Upper lobe of left lung (tissue), 6 donors: Measurements from ENCODE around the gene ANK3. TPM values are rescaled to one million over a fixed set of nuclear protein-coding genes. Genes with fewer than 3 reads are reported as not detected.

Experiments used
- ATAC-seq, 2 donors: fragments of 200-7000 bp; cut with Tn5 transposase; one replicate each; pipeline ENCODE4 v1.9.1; 2022; ENCODE audit warnings: mild to moderate bottlenecking in 2 of 2, moderate library complexity in 2 of 2; ENCODE audit not compliant: low FRiP score in 2 of 2
- DNase-seq, 2 donors: peaks; one replicate each; pipeline ENCODE4 v3.0.0-alpha.2; 2019 to 2020
- H3K27ac ChIP-seq, 4 donors: fragments of 200-600 bp; sonication (generic); one replicate each; pipeline ENCODE4 v1.5.1; 2016 to 2019
- H3K27me3 ChIP-seq, 4 donors: fragments of 200-600 bp; sonication (generic); one replicate each; pipeline ENCODE4 v1.5.1; 2017 to 2019
- H3K36me3 ChIP-seq, 4 donors: fragments of 200-600 bp; sonication (generic); one replicate each; pipeline ENCODE4 v1.5.1; 2016 to 2019
- H3K4me1 ChIP-seq, 4 donors: fragments of 200-600 bp; sonication (generic); one replicate each; pipeline ENCODE4 v1.5.1; 2018 to 2019
- H3K4me3 ChIP-seq, 4 donors: fragments of 200-600 bp; sonication (generic); one replicate each; pipeline ENCODE4 v1.5.1; 2017 to 2019; ENCODE audit warnings: mild to moderate bottlenecking in 2 of 4, moderate library complexity in 1 of 4
- H3K9me3 ChIP-seq, 4 donors: fragments of 200-600 bp; sonication (generic); one replicate each; pipeline ENCODE4 v1.5.1; 2018 to 2019
- EP300 ChIP-seq, 4 donors: sonication (generic); formaldehyde crosslinking; IDR thresholded peaks; one replicate each; pipeline ENCODE4 v1.5.1; 2017; ENCODE audit warnings: antibody characterized with exemption in 4 of 4, control low read depth in 2 of 4
- POLR2A ChIP-seq, 4 donors: fragments of 450-650 bp; IDR thresholded peaks; one replicate each; pipeline ENCODE4 v1.5.1; 2016 to 2017; ENCODE audit warnings: antibody characterized with exemption in 4 of 4, mild to moderate bottlenecking in 2 of 4
- POLR2AphosphoS5 ChIP-seq, 2 donors: sonication (generic); formaldehyde crosslinking; IDR thresholded peaks; one replicate each; pipeline ENCODE4 v1.5.1; 2017; ENCODE audit warnings: antibody characterized with exemption in 2 of 2
- WGBS, 2 donors: methylation state at CpG; one replicate each; pipeline ENCODE4 v1.1.5; 2017 to 2018; 5-methylcytosine and 5-hydroxymethylcytosine counted together
- total RNA-seq, 6 donors: library from RNA; depleted of rRNA in 4 of 6; stranded (reverse); fragments of >200 nt in 4 of 6; gene quantifications; one replicate each; pipeline versions ENCODE4 v1.1.0 to v1.2.1, GENCODE V29; 2016 to 2021
- TF ChIP-seq, protein P1 (sequence below), 6 experiments: fragments of 450-650 bp in 4 of 6; fragments of 200-600 bp in 2 of 6; sonication (generic) in 2 of 6; IDR thresholded peaks; one replicate each; pipeline ENCODE4 v1.5.1; 2016 to 2019; ENCODE audit warnings: antibody characterized with exemption in 6 of 6
- donor health status: DM: no; HTN: no; CAD: no; lungs with moderate emphysema.
- donor health status: DM: no; HTN: yes; CAD: no; lungs with severe emphysema.

The ANK3 gene
- total RNA-seq, 6 donors from 2014 or later, result 43.9 to 193 (median 98.5) TPM

DNA sequence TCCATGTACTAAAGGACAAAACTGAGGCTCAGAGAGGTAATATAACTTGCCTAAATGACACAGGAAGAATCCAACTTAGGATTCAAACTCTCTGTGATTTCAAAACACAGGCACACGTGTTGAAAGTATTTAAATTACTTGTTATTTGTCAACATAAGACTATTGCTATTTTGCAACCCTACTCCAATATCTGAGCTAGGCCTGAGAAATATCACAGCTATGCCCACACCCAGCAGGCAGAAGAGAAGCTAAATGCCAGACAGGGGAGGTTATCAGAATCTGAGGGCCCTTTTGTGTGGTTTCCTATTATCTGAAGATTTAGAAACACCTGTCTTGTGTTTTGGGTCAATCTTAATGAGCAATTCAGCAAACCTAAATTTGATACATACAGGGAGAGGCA is 204.3 kb downstream of the ANK3 start:
- WGBS, 2 donors, result 13 to 38% methylated on average over 1 of the region's 1 CpG
- H3K27me3 ChIP-seq, result no peaks in the 10 kb centered on the region
- TF ChIP-seq POLR2AphosphoS5 (IDR thresholded peaks at IDR 0.05) (no peak), EP300 (IDR thresholded peaks at IDR 0.05) (no peak), POLR2A (IDR thresholded peaks at IDR 0.05) (no peak)
- TF ChIP-seq, protein P1, sequence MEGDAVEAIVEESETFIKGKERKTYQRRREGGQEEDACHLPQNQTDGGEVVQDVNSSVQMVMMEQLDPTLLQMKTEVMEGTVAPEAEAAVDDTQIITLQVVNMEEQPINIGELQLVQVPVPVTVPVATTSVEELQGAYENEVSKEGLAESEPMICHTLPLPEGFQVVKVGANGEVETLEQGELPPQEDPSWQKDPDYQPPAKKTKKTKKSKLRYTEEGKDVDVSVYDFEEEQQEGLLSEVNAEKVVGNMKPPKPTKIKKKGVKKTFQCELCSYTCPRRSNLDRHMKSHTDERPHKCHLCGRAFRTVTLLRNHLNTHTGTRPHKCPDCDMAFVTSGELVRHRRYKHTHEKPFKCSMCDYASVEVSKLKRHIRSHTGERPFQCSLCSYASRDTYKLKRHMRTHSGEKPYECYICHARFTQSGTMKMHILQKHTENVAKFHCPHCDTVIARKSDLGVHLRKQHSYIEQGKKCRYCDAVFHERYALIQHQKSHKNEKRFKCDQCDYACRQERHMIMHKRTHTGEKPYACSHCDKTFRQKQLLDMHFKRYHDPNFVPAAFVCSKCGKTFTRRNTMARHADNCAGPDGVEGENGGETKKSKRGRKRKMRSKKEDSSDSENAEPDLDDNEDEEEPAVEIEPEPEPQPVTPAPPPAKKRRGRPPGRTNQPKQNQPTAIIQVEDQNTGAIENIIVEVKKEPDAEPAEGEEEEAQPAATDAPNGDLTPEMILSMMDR (IDR thresholded peaks at IDR 0.05), result no peak
- H3K36me3 ChIP-seq, result peaks cover 0 to 4% (median 0%) of the 10 kb centered on the region in 4 donors
- no peak for ATAC-seq
- no peaks in the 10 kb centered on the region for H3K4me1 ChIP-seq
- H3K27ac ChIP-seq, result no peak overlapping the region
- H3K4me3 ChIP-seq, result no peak overlapping the region
- no peak for DNase-seq
- no peaks in the 10 kb centered on the region for H3K9me3 ChIP-seq

DNA sequence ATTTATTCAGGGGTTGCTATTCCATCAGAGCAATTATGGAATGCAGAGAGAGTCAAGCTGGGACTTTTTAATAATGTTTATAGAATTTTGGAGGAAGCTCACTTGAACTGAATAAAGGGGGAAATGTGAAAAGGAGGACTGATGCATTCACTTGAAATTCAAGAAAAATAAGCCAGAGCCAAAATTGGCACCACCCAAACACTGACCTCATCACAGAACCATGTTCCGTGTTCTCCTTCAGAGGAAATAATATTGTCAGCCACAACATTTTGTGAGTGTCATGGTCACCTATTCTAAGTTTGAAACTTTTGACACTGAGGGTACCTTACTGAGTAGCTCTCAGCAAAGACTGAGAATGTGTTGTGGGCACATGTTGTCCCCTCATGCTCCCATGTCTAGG is 207.0 kb downstream of the ANK3 start:
- H3K4me3 ChIP-seq, result no peak overlapping the region
- peak in 1 of 2 donors; percentile 27 for ATAC-seq

DNA sequence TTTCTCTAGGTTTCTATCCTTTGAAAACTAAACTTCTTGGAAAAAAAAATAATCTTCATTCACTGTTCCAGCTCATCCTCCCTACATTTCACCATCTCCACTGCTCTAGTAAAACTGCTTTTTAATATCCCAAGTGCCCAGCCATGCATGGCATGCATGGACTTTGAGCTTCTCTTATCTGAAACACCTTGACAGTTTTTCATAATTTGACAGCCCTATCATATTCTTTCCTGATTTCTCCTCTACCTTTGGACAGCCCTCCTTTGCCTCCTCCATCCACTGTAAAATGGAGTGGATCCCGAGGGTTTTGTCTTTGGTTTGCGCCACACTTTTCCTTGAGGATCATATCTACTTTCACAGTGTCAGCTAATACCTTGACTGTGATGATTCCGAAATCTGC is 212.8 kb downstream of the ANK3 start:
- no peaks in the 10 kb centered on the region for H3K9me3 ChIP-seq
- no peak for TF ChIP-seq POLR2AphosphoS5 (IDR thresholded peaks at IDR 0.05)
- no peak for TF ChIP-seq EP300 (IDR thresholded peaks at IDR 0.05)
- no peak overlapping the region for H3K27ac ChIP-seq
- H3K27me3 ChIP-seq, result no peaks in the 10 kb centered on the region
- 77 to 82% methylated on average over 3 of the region's 3 CpGs for WGBS, 2 donors
- H3K4me3 ChIP-seq, result no peak overlapping the region
- no peaks in the 10 kb centered on the region for H3K4me1 ChIP-seq
- ATAC-seq (no peak), DNase-seq (no peak)
- H3K36me3 ChIP-seq, result no peaks in the 10 kb centered on the region

More for the DNA sequence above, 207.0 kb downstream of the ANK3 start:
- H3K4me1 ChIP-seq, result no peaks in the 10 kb centered on the region
- no peak overlapping the region for H3K27ac ChIP-seq
- no peak for DNase-seq
- TF ChIP-seq POLR2AphosphoS5 (IDR thresholded peaks at IDR 0.05) (no peak), POLR2A (IDR thresholded peaks at IDR 0.05) (no peak)
- TF ChIP-seq, protein P1 (IDR thresholded peaks at IDR 0.05), result no peak
- H3K36me3 ChIP-seq, result peaks cover 0 to 4% (median 0%) of the 10 kb centered on the region in 4 donors
- H3K9me3 ChIP-seq, result no peaks in the 10 kb centered on the region
- no peaks in the 10 kb centered on the region for H3K27me3 ChIP-seq
- WGBS, 2 donors, result 57 to 83% methylated on average over 1 of the region's 1 CpG

DNA sequence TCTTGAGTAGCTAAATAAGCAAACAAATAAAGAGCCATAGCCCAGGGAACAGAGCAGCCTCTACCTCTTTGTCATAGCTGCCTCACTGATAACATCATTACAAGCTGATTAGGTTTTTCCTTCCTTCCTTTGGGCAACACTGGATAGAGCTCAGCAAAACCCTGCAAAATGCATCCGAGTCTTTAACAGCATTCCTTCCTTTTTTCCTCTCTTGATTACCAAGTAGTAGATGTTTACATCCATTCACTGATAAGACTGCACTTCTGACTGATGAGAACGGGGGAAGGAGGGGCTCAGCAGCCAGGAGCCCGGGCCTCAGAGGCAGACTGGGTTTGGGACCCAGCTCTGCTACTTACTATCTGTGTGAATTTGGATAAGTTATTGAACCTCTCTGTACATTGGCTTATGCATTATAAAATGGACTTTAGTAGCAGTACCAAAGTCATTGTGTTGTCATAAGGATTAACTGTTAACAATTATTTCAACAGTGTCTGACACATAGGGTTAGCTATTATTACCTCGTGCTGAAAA is 214.2 kb downstream of the ANK3 start:
- DNase-seq (no peak), ATAC-seq (no peak)
- 26 to 30% methylated on average over 4 of the region's 4 CpGs for WGBS, 2 donors

DNA sequence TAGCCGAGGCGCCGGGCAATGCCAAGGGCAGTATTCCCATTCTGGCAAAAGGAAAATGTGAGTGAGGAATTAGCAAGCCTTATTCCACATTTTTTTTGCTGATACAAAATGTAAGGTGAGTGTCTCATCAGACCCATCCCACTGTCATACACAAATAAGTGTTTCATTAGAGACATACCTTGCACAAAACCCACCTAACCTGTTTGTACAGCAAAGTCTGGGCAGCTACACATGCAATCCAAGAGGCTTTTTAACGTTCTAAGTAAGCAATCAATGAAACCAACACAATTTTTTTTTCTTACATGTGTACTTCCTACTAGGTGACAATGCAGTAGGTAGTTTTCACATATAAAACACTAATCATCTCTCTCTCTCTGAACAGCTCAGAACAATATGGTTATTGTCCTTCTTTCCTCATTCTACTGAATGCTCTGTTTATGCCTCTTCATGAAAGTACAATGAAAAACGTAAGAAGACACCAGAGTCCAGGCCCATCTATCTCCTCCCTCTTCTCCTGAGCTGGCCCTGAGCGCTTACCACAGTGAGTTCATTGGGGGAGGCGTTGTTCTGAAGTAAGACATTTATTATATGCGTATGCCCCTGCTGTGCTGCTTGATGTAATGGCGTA is 217.2 kb downstream of the ANK3 start:
- TF ChIP-seq, protein P1 (IDR thresholded peaks at IDR 0.05), result no peak
- TF ChIP-seq POLR2A (IDR thresholded peaks at IDR 0.05), result no peak
- TF ChIP-seq POLR2AphosphoS5 (IDR thresholded peaks at IDR 0.05), result no peak
- TF ChIP-seq EP300 (IDR thresholded peaks at IDR 0.05), result no peak
- Histone ChIP-seq H3K27me3 (no peaks in the 10 kb centered on the region), H3K9me3 (no peaks in the 10 kb centered on the region), H3K4me1 (no peaks in the 10 kb centered on the region), H3K4me3 (no peak overlapping the region), H3K27ac (no peak overlapping the region), H3K36me3 (no peaks in the 10 kb centered on the region)
- DNase-seq (no peak), ATAC-seq (no peak)
- 86 to 89% methylated on average over 9 of the region's 9 CpGs for WGBS, 2 donors

More for the DNA sequence above, 214.2 kb downstream of the ANK3 start:
- no peaks in the 10 kb centered on the region for H3K9me3 ChIP-seq
- no peak overlapping the region for H3K27ac ChIP-seq
- H3K36me3 ChIP-seq, result no peaks in the 10 kb centered on the region
- no peaks in the 10 kb centered on the region for H3K4me1 ChIP-seq
- H3K27me3 ChIP-seq, result no peaks in the 10 kb centered on the region
- no peak overlapping the region for H3K4me3 ChIP-seq
- TF ChIP-seq, protein P1 (IDR thresholded peaks at IDR 0.05), result no peak
- TF ChIP-seq EP300 (IDR thresholded peaks at IDR 0.05), result no peak
- no peak for TF ChIP-seq POLR2AphosphoS5 (IDR thresholded peaks at IDR 0.05)
- no peak for TF ChIP-seq POLR2A (IDR thresholded peaks at IDR 0.05)
